OCI-LY1 (cell line): ENCODE results near the gene IMMT.

ENCODE experiments used
- EZH2 ChIP-seq: fragments of 200-600 bp; sonication (generic), shearing (Covaris generic); IDR thresholded peaks from 2 replicates; pipeline ENCODE4 v1.8.0; 2017; ENCODE audit warnings: borderline replicate concordance, mixed run types, mild to moderate bottlenecking, antibody characterized with exemption, low read length, moderate library complexity, mixed read lengths
- TF ChIP-seq, protein P1 (sequence below): fragments of 200-600 bp; sonication (generic), shearing (Covaris generic); IDR thresholded peaks from 2 replicates; pipeline ENCODE4 v1.5.1; 2017; ENCODE audit warnings: mild to moderate bottlenecking, antibody characterized with exemption, low read length, moderate library complexity, mixed read lengths

DNA sequence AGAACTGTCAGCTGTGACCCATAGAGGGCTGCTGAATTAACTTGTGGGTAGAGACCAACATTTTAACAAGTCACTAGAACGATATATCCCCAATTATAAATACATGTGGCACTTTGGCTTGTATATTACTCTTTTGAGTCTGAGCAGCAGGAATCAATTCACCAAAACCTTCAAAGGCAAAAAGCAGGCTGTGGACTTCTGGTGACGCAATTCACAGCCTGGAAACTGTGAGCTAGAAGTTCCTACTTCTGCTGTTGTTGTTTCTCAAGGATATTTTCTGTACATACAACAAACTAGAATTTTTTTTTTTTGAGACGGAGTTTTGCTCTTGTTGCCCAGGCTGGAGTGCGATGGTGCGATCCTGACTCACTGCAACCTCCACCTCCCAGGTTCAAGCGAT is 52.0 kb downstream of the IMMT start:
- TF ChIP-seq, protein P1, sequence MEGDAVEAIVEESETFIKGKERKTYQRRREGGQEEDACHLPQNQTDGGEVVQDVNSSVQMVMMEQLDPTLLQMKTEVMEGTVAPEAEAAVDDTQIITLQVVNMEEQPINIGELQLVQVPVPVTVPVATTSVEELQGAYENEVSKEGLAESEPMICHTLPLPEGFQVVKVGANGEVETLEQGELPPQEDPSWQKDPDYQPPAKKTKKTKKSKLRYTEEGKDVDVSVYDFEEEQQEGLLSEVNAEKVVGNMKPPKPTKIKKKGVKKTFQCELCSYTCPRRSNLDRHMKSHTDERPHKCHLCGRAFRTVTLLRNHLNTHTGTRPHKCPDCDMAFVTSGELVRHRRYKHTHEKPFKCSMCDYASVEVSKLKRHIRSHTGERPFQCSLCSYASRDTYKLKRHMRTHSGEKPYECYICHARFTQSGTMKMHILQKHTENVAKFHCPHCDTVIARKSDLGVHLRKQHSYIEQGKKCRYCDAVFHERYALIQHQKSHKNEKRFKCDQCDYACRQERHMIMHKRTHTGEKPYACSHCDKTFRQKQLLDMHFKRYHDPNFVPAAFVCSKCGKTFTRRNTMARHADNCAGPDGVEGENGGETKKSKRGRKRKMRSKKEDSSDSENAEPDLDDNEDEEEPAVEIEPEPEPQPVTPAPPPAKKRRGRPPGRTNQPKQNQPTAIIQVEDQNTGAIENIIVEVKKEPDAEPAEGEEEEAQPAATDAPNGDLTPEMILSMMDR = no peak
- TF ChIP-seq EZH2 = no peak
